ENCODE data around the gene PDE4B. TPM values are rescaled to one million over a fixed set of nuclear protein-coding genes. Genes with fewer than 3 reads are reported as not detected.
A peak's percentile ranks its signal among the peaks of the same experiment; 100 is the strongest.

PDE4B gene
- total and polyA plus RNA-seq, 10 of the 15 experiments (the other 5 are each of a cell fraction or from before 2014, with no cell fraction given): 3.0 to 13.2 (median 5.7) TPM

- BruUV-seq (replicated peaks): no TSS peak
- Histone ChIP-seq H3K4me3 (no peak overlapping the region), H3K9me3 (replicated peaks; ENCODE audit: control insufficient read depth, insufficient read depth, low read length) (no peaks in the 10 kb centered on the region), H3K4me1 (ENCODE audit: control insufficient read depth, insufficient read depth, low read length) (no peaks in the 10 kb centered on the region), H3K27me3 (replicated peaks in 1 of 2; ENCODE audit: control insufficient read depth in 2 of 2, insufficient read depth in 2 of 2, low read length in 1 of 2) (no peaks in the 10 kb centered on the region), H4K20me1 (ENCODE audit: control insufficient read depth, insufficient read depth) (no peaks in the 10 kb centered on the region), H3K79me2 (ENCODE audit: control insufficient read depth, insufficient read depth, low read length) (no peaks in the 10 kb centered on the region), H3K27ac (ENCODE audit: control insufficient read depth, insufficient read depth) (no peak overlapping the region), H3K36me3 (ENCODE audit: control insufficient read depth in 2 of 2, insufficient read depth in 2 of 2, low read length in 1 of 2) (no peaks in the 10 kb centered on the region), H3K9ac (ENCODE audit: control insufficient read depth, insufficient read depth, low read length) (no peak overlapping the region), H3K4me2 (ENCODE audit: control insufficient read depth, insufficient read depth) (no peak overlapping the region), H2AFZ (ENCODE audit: control insufficient read depth, low read depth, low read length) (no peak overlapping the region)
- ChIA-PET SMC1A (ENCODE audit: uncharacterized antibody, unreplicated experiment) (interaction anchor here (0.6 kb wide), 1 partner anchor 233 kb away, joined by 3 read pairs; no protein-coding TSS in a partner anchor), POLR2A (no interaction called here), RAD21 (ENCODE audit: unreplicated experiment) (no interaction called here), CTCF (interaction anchor here (1.5 to 6.1 kb wide), 3 partner anchors 12 to 180 kb away, joined by 4 to 41 read pairs (median 16); no protein-coding TSS in a partner anchor)
- TF ChIP-seq NFXL1 (IDR thresholded peaks at IDR 0.05; ENCODE audit: borderline replicate concordance): no peak
- no peak for TF ChIP-seq RBBP5 (conservative IDR thresholded peaks at IDR 0.05)
- TF ChIP-seq CREB1 (IDR thresholded peaks at IDR 0.05; ENCODE audit: low read depth): peak; percentile 53; the same call in 1 of the 2 replicates
- TF ChIP-seq KLF5 (IDR thresholded peaks at IDR 0.05; ENCODE audit: partially characterized antibody): no peak
- TF ChIP-seq PML (IDR thresholded peaks at IDR 0.05; ENCODE audit: low read length): no peak
- no peak for TF ChIP-seq FOS (IDR thresholded peaks at IDR 0.05; ENCODE audit: borderline replicate concordance, extremely low read depth, insufficient read length)
- no peak for TF ChIP-seq IRF5 (IDR thresholded peaks at IDR 0.05; ENCODE audit: borderline replicate concordance)
- no peak for ATAC-seq
- 81% methylated on average over 2 of the region's 2 CpGs for WGBS (ENCODE audit: insufficient coverage, insufficient replicate concordance, low lambda C conversion rate, missing lambda C conversion rate)
- intact Hi-C loops (cut with micrococcal nuclease; ENCODE audit: unreplicated experiment): no loop called here
- FAIRE-seq: no peak
- in situ Hi-C loops (cut with MboI): loop anchor here (25.0 kb wide), 1 partner anchor 672 kb away; no protein-coding TSS in a partner anchor
- no peak for DNase-seq (ENCODE audit: low read depth, low spot score)
Observed at GRCh38 chr1:66265268-66265667, 472.6 kb downstream of the PDE4B start.

- no peak overlapping the region for H3K4me3 ChIP-seq
- in situ Hi-C loops (cut with MboI): loop anchor here (25.0 kb wide), 1 partner anchor 672 kb away; no protein-coding TSS in a partner anchor
- ATAC-seq: peak; percentile 49
- ChIA-PET POLR2A (no interaction called here), CTCF (interaction anchor here (6.1 kb wide), 1 partner anchor 180 kb away, joined by 41 read pairs; no protein-coding TSS in a partner anchor), RAD21 (ENCODE audit: unreplicated experiment) (no interaction called here), SMC1A (ENCODE audit: uncharacterized antibody, unreplicated experiment) (no interaction called here)
- H3K4me2 ChIP-seq (ENCODE audit: control insufficient read depth, insufficient read depth): no peak overlapping the region
- intact Hi-C loops (cut with micrococcal nuclease; ENCODE audit: unreplicated experiment): no loop called here
- no peak for DNase-seq (ENCODE audit: low read depth, low spot score)
- no peaks in the 10 kb centered on the region for H3K79me2 ChIP-seq (ENCODE audit: control insufficient read depth, insufficient read depth, low read length)
- H3K27ac ChIP-seq (ENCODE audit: control insufficient read depth, insufficient read depth): no peak overlapping the region
- no peak overlapping the region for H2AFZ ChIP-seq (ENCODE audit: control insufficient read depth, low read depth, low read length)
- no TSS peak for BruUV-seq (replicated peaks)
- H3K36me3 ChIP-seq (ENCODE audit: control insufficient read depth in 2 of 2, insufficient read depth in 2 of 2, low read length in 1 of 2): no peaks in the 10 kb centered on the region
- H4K20me1 ChIP-seq (ENCODE audit: control insufficient read depth, insufficient read depth): no peaks in the 10 kb centered on the region
- no peaks in the 10 kb centered on the region for H3K9me3 ChIP-seq (replicated peaks; ENCODE audit: control insufficient read depth, insufficient read depth, low read length)
- no peaks in the 10 kb centered on the region for H3K27me3 ChIP-seq (replicated peaks in 1 of 2; ENCODE audit: control insufficient read depth in 2 of 2, insufficient read depth in 2 of 2, low read length in 1 of 2)
- H3K4me1 ChIP-seq (ENCODE audit: control insufficient read depth, insufficient read depth, low read length): no peaks in the 10 kb centered on the region
- 81% methylated on average over 3 of the region's 3 CpGs for WGBS (ENCODE audit: insufficient coverage, insufficient replicate concordance, low lambda C conversion rate, missing lambda C conversion rate)
- FAIRE-seq: no peak
- peak; percentile 29; the same call in 1 of the 2 replicates for TF ChIP-seq RAD21 (IDR thresholded peaks at IDR 0.05; ENCODE audit: insufficient read depth, low read depth, low read length)
- TF ChIP-seq SKIL (IDR thresholded peaks at IDR 0.05; ENCODE audit: low read depth, poor library complexity, severe bottlenecking): no peak
- TF ChIP-seq ZNF217 (IDR thresholded peaks at IDR 0.05): no peak
- H3K9ac ChIP-seq (ENCODE audit: control insufficient read depth, insufficient read depth, low read length): no peak overlapping the region
Observed at GRCh38 chr1:66265796-66266195, 473.1 kb downstream of the PDE4B start.

Data from GM12878 (cell line).